ENCODE results near the gene SLCO4C1. TPM values are rescaled to one million over a fixed set of nuclear protein-coding genes. Genes with fewer than 3 reads are reported as not detected.

SLCO4C1 gene
- total RNA-seq, 2 donors from 2014 or later = 0.14 to 0.35 TPM

DNA sequence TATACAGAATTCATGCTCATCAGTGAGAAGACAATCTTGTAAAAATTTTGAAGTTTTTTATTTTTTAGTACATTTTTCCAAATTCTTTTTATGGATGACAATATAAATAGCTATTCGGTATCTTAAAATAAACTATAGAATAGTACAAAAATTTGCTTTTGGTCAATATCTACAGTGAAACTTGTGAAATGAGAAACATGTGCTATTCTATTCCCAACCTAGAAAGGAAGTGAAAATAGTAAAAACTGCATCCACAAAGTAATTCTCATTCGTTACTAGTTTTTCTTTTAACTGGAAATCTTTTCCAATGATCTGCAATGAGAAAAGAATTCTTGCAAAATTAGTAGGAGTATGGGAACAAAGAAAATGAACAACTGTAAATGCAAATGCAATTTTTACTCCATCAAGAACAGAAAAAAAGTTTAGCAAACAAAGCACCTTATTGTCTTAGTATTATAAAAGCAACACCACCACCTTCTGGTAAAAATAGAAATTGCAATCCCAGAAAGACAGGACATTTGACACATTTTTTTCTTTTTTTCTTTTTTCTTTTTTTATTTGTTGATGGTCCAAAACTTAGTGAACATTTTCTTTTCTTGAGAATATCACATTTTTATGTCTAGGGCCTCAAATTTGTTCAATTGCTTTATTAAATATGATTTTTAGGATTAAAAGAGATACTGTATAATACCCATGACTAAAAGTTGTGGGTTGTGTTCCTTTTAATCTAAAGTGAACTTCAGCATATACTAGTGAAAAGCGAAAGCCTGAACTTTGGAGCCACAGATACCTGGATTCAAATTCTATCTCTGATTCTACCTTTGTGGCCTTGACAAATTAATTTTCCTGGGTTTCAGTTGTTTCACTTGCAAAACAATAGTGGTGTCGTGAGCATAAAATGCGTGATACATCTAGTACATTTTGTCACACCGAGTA is 72.3 kb downstream of the SLCO4C1 start:
- no peak for ATAC-seq (ENCODE audit: insufficient number of reproducible peaks, low FRiP score, low read depth)
- Histone ChIP-seq H3K27me3 (replicated peaks; ENCODE audit: insufficient read depth) (no peaks in the 10 kb centered on the region), H3K36me3 (no peaks in the 10 kb centered on the region), H3K27ac (no peak overlapping the region), H3K4me3 (no peak overlapping the region), H3K9me3 (peaks cover 6% of the 10 kb centered on the region), H3K4me1 (ENCODE audit: control insufficient read depth in 1 of 2, low read depth in 2 of 2) (no peaks in the 10 kb centered on the region)
- no peak for DNase-seq (ENCODE audit: low spot score)
- TF ChIP-seq, protein P1, sequence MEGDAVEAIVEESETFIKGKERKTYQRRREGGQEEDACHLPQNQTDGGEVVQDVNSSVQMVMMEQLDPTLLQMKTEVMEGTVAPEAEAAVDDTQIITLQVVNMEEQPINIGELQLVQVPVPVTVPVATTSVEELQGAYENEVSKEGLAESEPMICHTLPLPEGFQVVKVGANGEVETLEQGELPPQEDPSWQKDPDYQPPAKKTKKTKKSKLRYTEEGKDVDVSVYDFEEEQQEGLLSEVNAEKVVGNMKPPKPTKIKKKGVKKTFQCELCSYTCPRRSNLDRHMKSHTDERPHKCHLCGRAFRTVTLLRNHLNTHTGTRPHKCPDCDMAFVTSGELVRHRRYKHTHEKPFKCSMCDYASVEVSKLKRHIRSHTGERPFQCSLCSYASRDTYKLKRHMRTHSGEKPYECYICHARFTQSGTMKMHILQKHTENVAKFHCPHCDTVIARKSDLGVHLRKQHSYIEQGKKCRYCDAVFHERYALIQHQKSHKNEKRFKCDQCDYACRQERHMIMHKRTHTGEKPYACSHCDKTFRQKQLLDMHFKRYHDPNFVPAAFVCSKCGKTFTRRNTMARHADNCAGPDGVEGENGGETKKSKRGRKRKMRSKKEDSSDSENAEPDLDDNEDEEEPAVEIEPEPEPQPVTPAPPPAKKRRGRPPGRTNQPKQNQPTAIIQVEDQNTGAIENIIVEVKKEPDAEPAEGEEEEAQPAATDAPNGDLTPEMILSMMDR (IDR thresholded peaks at IDR 0.05) = no peak

DNA sequence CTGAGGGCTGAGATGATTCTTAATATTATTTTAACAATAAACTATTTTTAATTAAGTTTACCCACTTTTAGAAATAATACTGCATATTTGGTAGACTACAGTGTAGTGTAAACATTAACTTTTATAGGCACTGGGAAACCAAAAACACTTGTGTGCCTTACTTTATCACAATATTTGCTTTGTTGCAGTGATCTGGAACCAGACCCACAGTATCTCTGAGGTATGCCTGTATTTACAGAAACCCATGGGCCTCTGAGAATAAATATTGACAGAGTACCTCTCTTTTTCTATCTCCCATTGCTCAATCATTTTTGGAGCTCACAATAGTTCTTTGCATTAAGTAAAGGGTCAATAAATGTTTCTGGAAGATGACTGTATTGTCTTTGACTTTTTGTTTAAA is 73.3 kb downstream of the SLCO4C1 start:
- Histone ChIP-seq H3K4me3 (no peak overlapping the region), H3K36me3 (no peaks in the 10 kb centered on the region), H3K4me1 (ENCODE audit: control insufficient read depth in 1 of 2, low read depth in 2 of 2) (no peaks in the 10 kb centered on the region), H3K9me3 (peaks cover 6% of the 10 kb centered on the region), H3K27ac (no peak overlapping the region), H3K27me3 (replicated peaks; ENCODE audit: insufficient read depth) (no peaks in the 10 kb centered on the region)
- TF ChIP-seq, protein P1 (IDR thresholded peaks at IDR 0.05) = no peak
- DNase-seq (ENCODE audit: low spot score) (no peak), ATAC-seq (ENCODE audit: insufficient number of reproducible peaks, low FRiP score, low read depth) (no peak)

DNA sequence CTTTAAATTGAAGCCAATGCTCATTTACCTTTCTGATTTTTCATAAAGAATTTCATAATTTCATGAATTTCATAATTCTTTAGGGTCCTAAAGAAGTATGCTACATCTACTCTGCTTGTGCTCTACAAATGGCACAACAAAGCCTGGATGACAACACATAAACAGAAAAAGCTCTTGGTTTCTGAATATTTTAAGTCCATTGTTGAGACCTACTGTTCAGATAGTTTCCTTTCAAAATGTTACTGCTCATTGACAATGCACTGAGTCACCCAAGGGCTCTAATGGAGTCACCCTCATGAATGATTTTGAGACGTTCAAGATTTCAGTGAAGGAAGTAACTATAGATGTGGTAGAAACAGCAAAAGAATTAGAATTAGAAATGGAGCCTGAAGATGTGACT is 74.1 kb downstream of the SLCO4C1 start:
- no peaks in the 10 kb centered on the region for H3K36me3 ChIP-seq
- ATAC-seq (ENCODE audit: insufficient number of reproducible peaks, low FRiP score, low read depth) (no peak), DNase-seq (ENCODE audit: low spot score) (no peak)
- no peak overlapping the region for H3K27ac ChIP-seq
- no peaks in the 10 kb centered on the region for H3K4me1 ChIP-seq (ENCODE audit: control insufficient read depth in 1 of 2, low read depth in 2 of 2)
- H3K9me3 ChIP-seq = peaks cover 6% of the 10 kb centered on the region
- TF ChIP-seq, protein P1 (IDR thresholded peaks at IDR 0.05) = no peak
- no peak overlapping the region for H3K4me3 ChIP-seq
- no peaks in the 10 kb centered on the region for H3K27me3 ChIP-seq (replicated peaks; ENCODE audit: insufficient read depth)

DNA sequence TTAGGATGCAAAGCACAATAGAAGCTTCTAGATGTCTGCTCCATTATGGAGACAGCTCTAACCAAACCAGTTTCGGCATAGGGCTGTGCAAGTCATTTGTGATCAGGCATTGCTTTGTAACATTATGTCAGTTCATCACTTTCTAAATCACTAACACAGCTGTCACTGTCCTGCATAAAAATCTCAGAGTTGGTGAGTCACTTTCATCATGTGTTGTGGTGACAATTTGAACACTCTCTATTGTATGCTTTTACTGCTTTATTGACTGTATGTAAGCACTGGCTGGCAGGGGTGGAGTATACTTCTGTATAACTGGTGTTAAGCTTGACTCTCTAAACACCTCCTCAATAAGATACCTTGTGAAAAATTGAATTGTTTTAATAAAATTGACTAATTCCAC is 77.9 kb downstream of the SLCO4C1 start:
- TF ChIP-seq, protein P1 (IDR thresholded peaks at IDR 0.05) = no peak
- DNase-seq (ENCODE audit: low spot score) (no peak), ATAC-seq (ENCODE audit: insufficient number of reproducible peaks, low FRiP score, low read depth) (no peak)
- Histone ChIP-seq H3K27ac (no peak overlapping the region), H3K4me3 (no peak overlapping the region), H3K9me3 (peaks cover 6% of the 10 kb centered on the region), H3K36me3 (no peaks in the 10 kb centered on the region), H3K27me3 (replicated peaks; ENCODE audit: insufficient read depth) (no peaks in the 10 kb centered on the region), H3K4me1 (ENCODE audit: control insufficient read depth in 1 of 2, low read depth in 2 of 2) (no peaks in the 10 kb centered on the region)

DNA sequence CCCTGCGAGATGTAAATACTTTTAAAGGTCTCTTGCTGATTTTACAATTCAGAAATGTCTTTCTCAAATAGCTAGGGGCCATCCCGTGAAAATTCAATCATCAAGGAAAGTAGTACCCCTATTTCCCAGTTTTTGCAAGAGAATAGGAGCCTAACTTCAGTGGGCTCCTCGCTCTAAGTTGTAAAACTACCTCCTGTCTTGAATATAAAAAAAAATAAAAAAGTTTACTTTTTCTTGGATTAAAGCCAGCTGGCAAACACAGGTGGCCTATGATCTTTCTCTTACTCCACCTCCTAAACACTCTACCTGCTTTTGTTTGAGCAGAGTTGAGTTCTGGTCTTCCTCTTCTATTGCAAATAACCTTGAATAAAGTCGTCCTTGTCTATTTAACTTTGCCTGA is 79.4 kb downstream of the SLCO4C1 start:
- Histone ChIP-seq H3K27me3 (replicated peaks; ENCODE audit: insufficient read depth) (no peaks in the 10 kb centered on the region), H3K36me3 (no peaks in the 10 kb centered on the region), H3K4me3 (no peak overlapping the region), H3K4me1 (ENCODE audit: control insufficient read depth in 1 of 2, low read depth in 2 of 2) (no peaks in the 10 kb centered on the region), H3K27ac (no peak overlapping the region), H3K9me3 (peaks cover 3% of the 10 kb centered on the region)
- ATAC-seq (ENCODE audit: insufficient number of reproducible peaks, low FRiP score, low read depth) = no peak
- TF ChIP-seq, protein P1 (IDR thresholded peaks at IDR 0.05) = no peak
- no peak for DNase-seq (ENCODE audit: low spot score)
